NCI-H526 treated with DMSO at 0.1 percent for 48 hours (cell line): ENCODE results near the gene AJAP1.

Experiments used
- DNase-seq: peaks from one replicate; lab custom pipeline; 2025; lab: John Stamatoyannopoulos, UW

AJAP1 gene

GRCh38 chr1:4734791-4735190 lies 80.4 kb downstream of the AJAP1 start:
- no peak for DNase-seq

DNA sequence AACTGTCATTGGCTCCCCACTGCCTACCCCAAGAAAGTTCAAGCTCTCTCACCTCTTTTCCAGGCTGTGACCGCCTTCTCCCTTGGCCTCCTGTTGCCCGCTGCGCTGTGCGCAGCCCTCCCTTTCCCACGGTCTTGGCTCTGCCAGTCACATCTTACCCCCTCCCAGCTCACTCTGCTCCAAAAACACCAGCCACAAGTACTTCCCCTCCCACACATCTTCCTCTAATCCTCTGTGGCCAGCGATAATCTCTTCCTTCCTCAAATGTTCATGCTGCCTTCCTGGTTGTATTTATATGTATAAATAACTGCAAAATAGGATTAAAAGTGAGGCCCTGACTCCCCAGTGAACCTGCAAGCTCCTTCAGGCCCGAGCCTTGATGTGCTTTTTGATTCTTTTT lies 81.8 kb downstream of the AJAP1 start:
- no peak for DNase-seq

- no peak for DNase-seq
Measured at GRCh38 chr1:4741876-4742423, 87.5 kb downstream of the AJAP1 start.

GRCh38 chr1:4743978-4744750 lies 89.8 kb downstream of the AJAP1 start:
- no peak for DNase-seq

GRCh38 chr1:4745560-4745959 lies 91.2 kb downstream of the AJAP1 start:
- DNase-seq, result no peak

- DNase-seq, result no peak
Measured at GRCh38 chr1:4749406-4749805, 95.0 kb downstream of the AJAP1 start.

DNA sequence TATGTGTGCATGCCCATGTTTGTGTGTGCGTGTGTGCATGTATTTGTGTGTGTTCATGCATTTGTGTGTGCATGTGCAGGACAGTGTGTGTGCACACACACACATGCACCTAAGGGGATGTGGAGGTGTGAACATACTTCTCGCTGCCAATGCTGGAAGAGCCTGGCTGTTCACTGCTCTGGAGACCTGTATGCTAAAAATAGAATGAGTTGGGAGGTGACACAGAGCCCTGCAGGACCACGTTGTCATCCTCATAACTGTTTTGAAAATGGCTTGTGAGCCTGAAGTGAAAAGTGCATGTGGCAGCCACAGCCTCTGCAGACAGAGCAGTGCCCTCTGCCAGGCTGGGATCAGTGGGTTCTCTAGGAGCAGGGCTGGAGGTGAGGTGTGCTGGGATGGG lies 95.8 kb downstream of the AJAP1 start:
- no peak for DNase-seq

- no peak for DNase-seq
Measured at GRCh38 chr1:4752059-4752458, 97.7 kb downstream of the AJAP1 start.

GRCh38 chr1:4754816-4755215 lies 100.4 kb downstream of the AJAP1 start:
- DNase-seq, result no peak

DNA sequence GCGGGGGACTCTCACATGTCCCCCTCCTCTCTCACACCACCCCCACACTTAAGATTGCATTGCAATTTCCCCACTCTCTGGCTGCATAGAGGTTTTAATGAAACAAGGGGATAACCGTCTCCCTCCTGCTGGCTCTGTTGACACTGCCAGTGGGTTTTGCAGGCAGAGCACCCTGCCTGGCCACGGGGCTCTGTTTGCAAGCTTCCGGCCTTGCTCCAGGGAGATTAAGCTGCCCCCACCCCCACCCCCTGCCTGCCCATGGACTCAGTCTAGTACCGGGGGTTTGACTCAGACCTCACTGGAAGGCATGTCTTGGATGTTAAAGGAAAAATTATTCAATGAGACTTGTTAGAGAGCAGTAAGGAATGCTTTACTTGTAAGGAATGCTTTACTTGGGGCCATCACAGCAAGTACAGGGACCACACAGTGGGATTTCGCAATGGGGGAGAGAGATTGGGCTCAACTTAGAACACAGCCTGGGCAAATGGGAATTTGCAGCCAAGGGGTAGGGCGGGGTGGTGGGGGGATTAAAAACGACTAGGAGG lies 101.0 kb downstream of the AJAP1 start:
- DNase-seq, result no peak

- no peak for DNase-seq
Measured at GRCh38 chr1:4755864-4756504, 101.6 kb downstream of the AJAP1 start.

GRCh38 chr1:4756851-4757580 lies 102.6 kb downstream of the AJAP1 start:
- DNase-seq, result no peak

- DNase-seq, result no peak
Measured at GRCh38 chr1:4759671-4760070, 105.3 kb downstream of the AJAP1 start.

DNA sequence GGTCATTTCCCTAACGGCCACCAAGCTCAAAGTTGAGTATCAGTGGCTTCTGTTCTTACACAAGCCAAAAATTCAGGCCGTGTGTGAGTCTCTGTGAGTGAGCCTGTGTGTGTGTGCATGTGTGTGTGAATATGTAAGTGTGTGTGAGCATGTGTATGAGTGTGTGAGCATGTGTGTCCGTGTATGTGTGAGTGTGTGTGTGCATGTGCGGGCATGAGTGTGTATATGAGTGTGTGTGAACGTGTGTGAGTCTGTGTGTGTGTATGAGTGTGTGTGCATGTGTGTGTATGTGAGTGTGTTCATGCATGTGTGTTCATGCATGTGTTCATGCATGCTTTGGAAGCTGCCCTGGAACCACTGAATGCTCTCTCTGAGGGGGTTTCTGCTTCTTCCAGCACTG lies 105.7 kb downstream of the AJAP1 start:
- no peak for DNase-seq

GRCh38 chr1:4761324-4761723 lies 106.9 kb downstream of the AJAP1 start:
- no peak for DNase-seq

DNA sequence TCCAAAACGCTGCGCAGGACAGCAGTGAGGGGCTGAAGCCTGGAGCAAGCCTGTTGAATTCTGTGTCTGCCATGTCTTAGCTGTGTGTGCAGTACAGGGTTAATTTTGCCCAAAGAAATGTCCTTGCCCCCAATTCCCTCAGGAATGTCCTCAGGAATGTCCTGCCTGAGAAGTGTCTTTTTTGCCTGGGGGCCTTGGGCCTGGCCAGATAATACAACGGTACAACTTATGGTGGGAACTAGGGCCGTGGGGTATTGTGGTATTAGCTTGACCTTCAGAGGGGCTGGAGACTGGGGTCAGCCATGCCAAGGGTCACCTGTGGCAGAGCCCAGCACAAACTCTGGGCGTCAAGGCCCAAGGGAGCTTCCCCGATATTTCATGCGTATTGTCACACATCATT lies 107.7 kb downstream of the AJAP1 start:
- no peak for DNase-seq

GRCh38 chr1:4767308-4767707 lies 112.9 kb downstream of the AJAP1 start:
- no peak for DNase-seq

DNA sequence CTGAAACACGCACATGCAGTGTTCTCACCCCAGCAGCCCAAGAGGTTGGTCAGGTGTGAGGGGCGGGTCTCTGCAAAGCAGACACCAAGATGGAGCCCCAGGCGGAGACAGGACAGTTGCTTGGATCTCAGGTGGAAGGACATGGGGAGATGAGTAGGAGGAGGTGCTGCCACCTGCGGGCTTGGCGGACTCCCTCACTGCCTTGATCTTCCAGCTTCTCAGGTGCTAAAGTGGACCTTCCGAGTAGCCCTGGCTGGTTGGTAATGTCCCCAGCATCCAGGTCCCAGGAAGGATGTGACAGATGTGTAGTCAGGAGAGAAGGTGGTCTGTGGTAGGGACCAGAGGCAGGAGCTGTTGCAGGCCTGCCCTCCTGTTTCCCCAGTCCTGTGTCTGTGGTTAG lies 114.1 kb downstream of the AJAP1 start:
- no peak for DNase-seq

DNA sequence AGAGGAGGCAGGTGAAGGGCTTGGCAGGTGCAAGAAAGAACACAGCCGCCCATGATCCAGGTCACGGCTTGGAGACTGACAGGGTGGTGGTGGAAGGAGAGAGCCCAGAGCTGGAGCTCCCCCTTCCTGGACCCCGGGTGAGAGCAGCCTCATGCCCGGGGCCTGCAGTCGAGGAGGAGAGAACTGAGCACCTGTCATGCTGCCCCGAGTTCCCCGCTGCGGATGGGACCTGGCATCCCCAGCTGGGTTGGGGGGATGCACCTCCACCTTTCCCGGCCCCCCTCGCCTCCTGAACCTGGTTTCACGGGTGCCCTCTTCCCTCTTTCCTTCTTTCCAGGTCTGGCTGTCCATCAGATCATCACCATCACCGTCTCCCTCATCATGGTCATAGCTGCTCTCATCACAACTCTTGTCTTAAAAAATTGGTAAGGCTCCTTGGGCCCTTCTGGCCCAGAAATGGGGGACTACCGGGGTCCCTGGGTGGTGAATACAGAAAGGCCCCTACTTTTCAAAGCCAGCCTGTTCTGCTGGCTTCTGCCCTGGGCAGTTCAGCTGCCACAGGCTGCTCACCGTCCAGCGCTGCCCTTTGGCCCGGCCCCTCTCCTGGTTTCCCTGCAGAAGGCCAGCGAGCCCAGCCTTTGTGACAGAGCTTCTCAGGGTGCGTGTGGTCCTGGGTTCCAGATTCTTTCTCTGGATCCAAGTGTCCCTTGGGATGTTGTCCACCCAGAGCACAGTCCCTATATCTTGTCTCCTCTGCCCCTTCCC lies 115.3 kb downstream of the AJAP1 start:
- DNase-seq, result no peak

- no peak for DNase-seq
Measured at GRCh38 chr1:4770713-4771112, 116.3 kb downstream of the AJAP1 start.

DNA sequence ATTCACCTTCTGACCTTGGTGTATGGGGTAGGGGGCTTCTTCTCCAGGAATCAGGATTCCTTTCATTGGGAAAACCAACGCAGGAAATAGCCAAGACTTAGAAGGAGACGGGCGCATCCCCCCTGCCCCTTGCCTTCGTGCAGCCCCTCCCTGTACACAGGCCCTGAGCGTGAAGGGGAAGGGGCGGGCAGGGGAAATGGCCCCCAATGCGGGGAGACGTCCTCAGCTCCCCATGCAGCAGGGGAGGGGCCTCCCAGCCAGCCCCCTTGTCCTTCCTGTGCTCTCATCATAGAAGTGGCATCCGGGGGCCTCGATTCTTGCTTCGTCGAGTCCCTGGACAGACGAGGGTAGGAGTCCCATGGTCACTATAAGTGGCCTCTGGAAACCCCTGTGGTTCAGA lies 116.9 kb downstream of the AJAP1 start:
- no peak for DNase-seq

GRCh38 chr1:4771721-4772120 lies 117.3 kb downstream of the AJAP1 start:
- no peak for DNase-seq
